Endothelial cell of umbilical vein (primary cell): ENCODE results near the gene NR3C2. TPM values are rescaled to one million over a fixed set of nuclear protein-coding genes. Genes with fewer than 3 reads are reported as not detected.

Experiments used
- BruUV-seq: library from RNA; stranded (reverse); fragments of 400-500 nt; replicated peaks from 2 replicates; lab custom pipeline; 2021; lab: Mats Ljungman, UMichigan
- CTCF ChIA-PET: fragments of 300-600, 350-600 bp; sonication (Branson Sonifier 250); formaldehyde crosslinking; loops from one replicate; lab custom pipeline; 2021; ENCODE audit warnings: antibody characterized with exemption, inconsistent platforms; lab: Charles Lee
- POLR2A ChIA-PET: fragments of 300-600, 350-600 bp; sonication (Branson Sonifier 250); formaldehyde crosslinking; loops from one replicate; lab custom pipeline; 2021; ENCODE audit warnings: antibody characterized with exemption, inconsistent platforms; lab: Charles Lee
- DNase-seq: peaks from one replicate; pipeline ENCODE4 v3.0.0-alpha.2; 2011; ENCODE audit warnings: low read depth, low spot score
- FAIRE-seq: peaks from 2 replicates; lab custom pipeline; 2011; peaks lifted over from hg19 to GRCh38; lab: Jason Lieb, UNC
- H2AFZ ChIP-seq: 2 replicates; pipeline ENCODE4 v1.6.0; 2012; ENCODE audit warnings: low read depth, low read length, control low read depth, inconsistent platforms
- H3K27ac ChIP-seq: 2 replicates; pipeline ENCODE4 v1.5.1; 2011; ENCODE audit warnings: low read depth, mild to moderate bottlenecking, control low read depth, low read length, moderate library complexity; ENCODE audit not compliant: insufficient read depth
- H3K27me3 ChIP-seq, 2 experiments: 2 replicates each; pipeline versions ENCODE4 v1.6.0 to v1.6.1; 2011; ENCODE audit warnings: low read length in 2 of 2, mixed read lengths in 1 of 2; ENCODE audit not compliant: control insufficient read depth in 2 of 2, insufficient read depth in 2 of 2
- H3K36me3 ChIP-seq, 2 experiments: 2 replicates in 1 of 2; 3 replicates in 1 of 2; pipeline ENCODE4 v1.5.1; 2011; ENCODE audit warnings: low read length in 2 of 2, mild to moderate bottlenecking in 1 of 2, moderate library complexity in 1 of 2; ENCODE audit not compliant: control insufficient read depth in 2 of 2, insufficient read depth in 2 of 2; ENCODE audit errors: extremely low read depth in 1 of 2
- H3K4me1 ChIP-seq: 3 replicates; pipeline ENCODE4 v1.5.1; 2011; ENCODE audit warnings: mild to moderate bottlenecking, low read length; ENCODE audit not compliant: control insufficient read depth, insufficient read depth; ENCODE audit errors: extremely low read depth
- H3K4me2 ChIP-seq: 2 replicates; pipeline ENCODE4 v1.6.1; 2011; ENCODE audit warnings: low read length, control low read depth, mixed read lengths; ENCODE audit not compliant: insufficient read depth
- H3K4me3 ChIP-seq, 3 experiments: fragments of 200-600 bp in 1 of 3; sonication (generic), shearing (Covaris generic) in 1 of 3; replicated peaks in 1 of 3; 2 replicates each; pipeline ENCODE4 v1.5.1; 2011 to 2016; ENCODE audit warnings: control low read depth in 3 of 3, low read length in 3 of 3, mild to moderate bottlenecking in 2 of 3, inconsistent platforms in 1 of 3, low read depth in 1 of 3, moderate library complexity in 1 of 3; ENCODE audit not compliant: insufficient read depth in 1 of 3
- H3K79me2 ChIP-seq: 2 replicates; pipeline ENCODE4 v1.6.0; 2012; ENCODE audit warnings: low read length, inconsistent platforms; ENCODE audit not compliant: control insufficient read depth, insufficient read depth
- H3K9ac ChIP-seq: replicated peaks from 2 replicates; pipeline ENCODE3; 2011; ENCODE audit warnings: low read length, control low read depth; ENCODE audit not compliant: insufficient read depth; ENCODE audit errors: extremely low read depth
- H3K9me1 ChIP-seq: replicated peaks from 3 replicates; pipeline ENCODE4 v1.6.0; 2011; ENCODE audit warnings: mild to moderate bottlenecking, low read length; ENCODE audit not compliant: control insufficient read depth, insufficient read depth; ENCODE audit errors: extremely low read depth
- H3K9me3 ChIP-seq: replicated peaks from 2 replicates; pipeline ENCODE4 v1.5.1; 2012; ENCODE audit warnings: low read length, inconsistent platforms; ENCODE audit not compliant: control insufficient read depth, insufficient read depth
- H4K20me1 ChIP-seq: replicated peaks from 2 replicates; pipeline ENCODE3; 2011; ENCODE audit warnings: mild to moderate bottlenecking, low read length; ENCODE audit not compliant: control insufficient read depth, insufficient read depth; ENCODE audit errors: extremely low read depth
- CTCF ChIP-seq, 2 donors: IDR thresholded peaks; 1 replicate in 1 of 2; 2 replicates in 1 of 2; pipeline ENCODE4 v1.5.1; 2011; ENCODE audit warnings: low read length in 2 of 2, mild to moderate bottlenecking in 2 of 2, moderate library complexity in 2 of 2, control low read depth in 1 of 2, inconsistent platforms in 1 of 2, low read depth in 1 of 2; ENCODE audit not compliant: insufficient read depth in 1 of 2; ENCODE audit errors: extremely low read depth in 1 of 2
- EZH2 ChIP-seq: IDR thresholded peaks from 2 replicates; pipeline ENCODE4 v1.6.1; 2012; ENCODE audit warnings: borderline replicate concordance, low read depth, mild to moderate bottlenecking, moderate library complexity, low read length, inconsistent platforms; ENCODE audit not compliant: severe bottlenecking
- FOS ChIP-seq: IDR thresholded peaks from 2 replicates; pipeline ENCODE4 v1.6.1; 2011; ENCODE audit warnings: mild to moderate bottlenecking, low read length, moderate library complexity, borderline replicate concordance; ENCODE audit not compliant: insufficient read depth
- GATA2 ChIP-seq: IDR thresholded peaks from 2 replicates; pipeline ENCODE4 v1.7.0; 2011; ENCODE audit warnings: low read depth, mild to moderate bottlenecking, moderate library complexity, mixed read lengths, low read length; ENCODE audit not compliant: insufficient read length, insufficient read depth
- MYC ChIP-seq: IDR thresholded peaks from one replicate; pipeline ENCODE4 v1.6.1; 2011; ENCODE audit warnings: mild to moderate bottlenecking, low read depth, low read length
- POLR2A ChIP-seq: IDR thresholded peaks from 2 replicates; pipeline ENCODE4 v1.6.1; 2012; ENCODE audit warnings: low read depth, mild to moderate bottlenecking, control low read depth, low read length
- POLR2AphosphoS5 ChIP-seq: IDR thresholded peaks from 2 replicates; pipeline ENCODE4 v1.6.1; 2012; ENCODE audit warnings: low read depth, mild to moderate bottlenecking, control low read depth, low read length, moderate library complexity; ENCODE audit not compliant: insufficient read depth
- dilution Hi-C: fragments of 300-500 bp; cut with MboI; formaldehyde crosslinking; loops from one replicate; pipeline ENCODE4 v1.15.0; 2019; ENCODE audit warnings: low sequenced_read_pairs; ENCODE audit not compliant: extremely low pct_ligation_motif_present
- intact Hi-C: fragments of 100-400 bp; cut with micrococcal nuclease; formaldehyde crosslinking; loops from one replicate; pipeline ENCODE4 v1.10.0; 2022
- polyA plus RNA-seq, 4 experiments: library from polyadenylated mRNA; depleted of rRNA in 3 of 4; stranded (reverse) in 3 of 4; unstranded in 1 of 4; fragments of >200 nt; gene quantifications; 2 replicates each; pipeline versions ENCODE4 v1.2.1 to v1.2.3, GENCODE V29; 2011 to 2012; ENCODE audit warnings: missing spikeins in 1 of 4
- total RNA-seq: library from RNA; stranded (reverse); gene quantifications from 2 replicates; pipeline ENCODE4 v1.2.3, GENCODE V29; 2021
- TF ChIP-seq, protein P1 (sequence below): IDR thresholded peaks from 2 replicates; pipeline ENCODE4 v1.6.1; 2011; ENCODE audit not compliant: insufficient read depth, insufficient read length

Gene NR3C2
- total and polyA plus RNA-seq, 2 donors (not counting 3 experiments of a cell fraction or from before 2014, with no cell fraction given): 4.8 to 16.4 TPM

GRCh38 chr4:148425327-148426110, 16.7 kb downstream of the NR3C2 start:
- Histone ChIP-seq H3K9me1 (no peaks in the 10 kb centered on the region), H3K4me2 (no peak overlapping the region), H3K4me3 (no peak overlapping the region), H3K9ac (no peak overlapping the region), H3K36me3 (no peaks in the 10 kb centered on the region), H3K9me3 (no peaks in the 10 kb centered on the region), H3K4me1 (no peaks in the 10 kb centered on the region), H3K79me2 (peaks cover 12% of the 10 kb centered on the region), H4K20me1 (no peaks in the 10 kb centered on the region), H2AFZ (no peak overlapping the region), H3K27me3 (no peaks in the 10 kb centered on the region), H3K27ac (no peak overlapping the region)
- intact Hi-C loops (no loop called here), dilution Hi-C loops (no loop called here)
- no peak for FAIRE-seq
- ChIA-PET CTCF (no interaction called here), POLR2A (no interaction called here)
- no TSS peak for BruUV-seq
- TF ChIP-seq POLR2AphosphoS5 (no peak), MYC (no peak), POLR2A (no peak), FOS (no peak), CTCF (IDR thresholded peaks at IDR 0.05; ENCODE audit: extremely low read depth in 1 of 2, insufficient read depth in 1 of 2, low read depth in 1 of 2, low read length in 2 of 2) (peak in 1 of 2 donors; percentile 2), GATA2 (no peak), EZH2 (no peak)
- TF ChIP-seq, protein P1, sequence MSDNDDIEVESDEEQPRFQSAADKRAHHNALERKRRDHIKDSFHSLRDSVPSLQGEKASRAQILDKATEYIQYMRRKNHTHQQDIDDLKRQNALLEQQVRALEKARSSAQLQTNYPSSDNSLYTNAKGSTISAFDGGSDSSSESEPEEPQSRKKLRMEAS: no peak
- DNase-seq: no peak
